HS-5 (cell line): ENCODE data around the gene PAPPA2.

Experiments
- DNase-seq: peaks from one replicate; pipeline ENCODE4 v3.0.0-alpha.2; 2012; ENCODE audit warnings: low read depth

PAPPA2 gene

DNA sequence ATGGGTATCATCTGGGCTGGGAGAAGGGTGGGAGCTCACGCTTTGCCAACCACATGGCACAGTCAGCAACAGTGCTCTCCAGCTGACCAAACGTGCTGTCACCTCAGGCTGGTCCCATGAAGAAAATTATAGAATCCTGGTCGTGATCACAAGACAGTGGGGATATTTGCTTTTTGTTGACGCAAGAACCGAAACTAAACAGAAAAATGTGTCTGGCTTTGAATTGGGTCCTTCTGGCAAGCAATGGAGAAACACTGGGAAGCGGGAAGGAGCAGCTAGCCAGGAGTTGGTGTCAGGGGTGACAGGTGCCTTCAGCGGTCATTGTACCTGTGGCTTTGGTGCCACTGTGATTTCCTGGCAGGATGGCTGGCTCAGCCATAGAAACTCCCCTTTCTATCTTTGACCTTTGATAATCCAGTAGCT lies 304.8 kb downstream of the PAPPA2 start:
- DNase-seq, result no peak

DNA sequence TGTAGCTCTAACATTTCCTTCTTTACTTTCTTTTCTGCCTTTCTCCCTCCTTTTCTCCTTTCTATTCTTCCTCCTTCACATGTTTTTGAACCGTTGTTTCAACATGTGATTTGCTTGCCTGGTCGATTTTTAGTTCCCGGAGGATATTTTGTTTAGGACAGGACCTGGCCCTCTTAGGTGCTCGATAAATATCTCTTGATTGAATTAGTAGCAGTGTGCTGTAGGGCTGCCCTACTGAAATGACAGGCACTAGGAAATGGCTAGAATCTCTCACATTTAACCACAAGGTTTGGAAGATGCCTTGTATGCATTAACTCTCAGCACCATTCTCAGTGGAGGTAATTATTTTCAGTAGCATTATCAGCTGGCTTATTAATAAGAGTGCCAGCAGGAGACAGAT lies 305.6 kb downstream of the PAPPA2 start:
- no peak for DNase-seq

DNA sequence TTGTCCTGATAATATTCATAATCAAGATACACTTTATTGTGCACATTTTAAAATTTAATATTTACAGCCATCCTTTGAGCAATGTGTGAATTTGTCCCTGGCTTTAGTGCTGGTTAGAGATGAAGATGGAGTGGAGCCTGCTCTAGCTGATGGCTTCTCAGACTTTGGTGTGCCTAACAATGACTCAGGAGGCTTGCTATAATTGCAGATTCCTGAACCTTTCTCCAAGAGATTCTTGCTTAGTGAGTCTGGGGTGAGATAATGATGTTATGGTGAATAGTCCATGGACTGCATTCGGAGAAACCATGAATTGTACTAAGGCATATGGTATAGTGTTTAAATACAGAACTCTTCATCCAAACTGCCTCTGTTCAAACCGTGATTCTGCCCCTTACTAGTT lies 307.1 kb downstream of the PAPPA2 start:
- no peak for DNase-seq

DNA sequence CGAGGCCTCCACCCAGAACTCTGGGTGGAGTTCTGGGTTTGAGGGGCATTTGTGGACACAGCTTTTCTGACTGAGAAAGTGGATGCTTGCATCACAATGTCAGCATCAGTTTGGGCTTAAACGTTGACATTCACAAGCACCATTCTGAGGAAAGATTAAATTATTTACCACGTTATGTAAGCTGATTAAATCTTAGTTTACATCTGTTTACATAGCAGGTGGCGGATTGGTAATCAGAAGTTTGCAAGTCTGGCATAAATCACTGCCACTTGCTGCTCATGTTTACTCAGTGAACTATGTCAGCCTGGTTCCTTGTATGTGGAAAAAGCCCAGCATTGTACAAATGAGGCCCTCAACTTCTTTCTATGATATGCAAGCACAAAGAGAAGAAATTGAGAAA lies 310.1 kb downstream of the PAPPA2 start:
- no peak for DNase-seq

DNA sequence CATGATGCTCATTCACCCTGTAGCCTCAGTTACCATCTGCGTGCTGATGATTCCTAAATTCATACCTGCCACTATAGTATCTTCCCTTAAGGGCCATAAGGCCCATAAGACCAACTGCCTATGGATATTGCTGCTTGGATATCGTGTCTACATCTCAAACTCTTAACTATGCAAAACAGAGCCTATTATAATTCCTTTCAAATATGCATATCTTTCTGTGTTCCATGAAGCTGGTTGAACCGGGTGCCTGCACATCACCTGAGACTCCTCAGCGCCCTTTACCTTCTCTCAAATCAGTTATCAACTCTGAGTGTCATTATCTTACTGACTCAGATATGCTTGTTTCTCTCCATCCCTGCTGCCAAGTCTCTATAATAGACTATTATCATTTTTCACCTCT lies 311.2 kb downstream of the PAPPA2 start:
- DNase-seq, result no peak

DNA sequence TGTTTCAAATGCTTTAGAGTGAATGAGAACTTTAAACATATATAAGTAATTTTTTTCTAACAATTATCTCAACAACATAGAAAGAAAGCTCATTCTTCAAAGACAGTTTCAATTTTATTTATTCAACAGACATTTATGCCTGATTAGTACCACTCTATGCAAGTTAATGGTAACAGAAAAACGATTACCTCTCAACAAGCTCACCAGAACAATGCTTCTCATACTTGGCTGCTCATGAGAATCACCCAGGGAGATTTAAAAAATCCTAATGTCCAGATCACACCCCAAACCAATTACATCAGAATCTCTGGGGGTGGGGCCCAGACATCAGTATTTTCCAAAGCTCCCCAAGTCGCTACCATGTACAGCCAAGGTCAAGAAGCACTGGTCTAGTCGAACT lies 312.4 kb downstream of the PAPPA2 start:
- DNase-seq, result no peak

DNA sequence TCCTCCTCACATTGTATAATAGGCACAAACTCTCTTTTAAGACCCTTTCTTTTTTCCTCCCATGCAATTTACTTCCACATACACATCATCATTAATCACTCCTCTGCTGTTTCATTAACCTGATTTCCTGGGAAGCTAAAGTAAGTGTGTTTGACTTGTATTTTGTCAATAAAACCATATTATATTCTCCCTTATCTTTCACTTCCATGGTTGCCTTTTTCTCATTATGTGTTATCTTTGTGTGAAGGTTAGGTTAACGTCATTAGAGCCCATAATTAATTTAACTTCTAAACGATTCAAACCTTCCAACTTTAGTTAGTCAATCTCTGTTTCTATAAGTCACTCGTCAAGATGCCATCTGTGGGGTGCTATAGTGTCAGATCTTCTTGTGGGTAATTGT lies 313.0 kb downstream of the PAPPA2 start:
- DNase-seq, result no peak

- DNase-seq, result no peak
Observed at GRCh38 chr1:176778056-176778455, 315.1 kb downstream of the PAPPA2 start.

DNA sequence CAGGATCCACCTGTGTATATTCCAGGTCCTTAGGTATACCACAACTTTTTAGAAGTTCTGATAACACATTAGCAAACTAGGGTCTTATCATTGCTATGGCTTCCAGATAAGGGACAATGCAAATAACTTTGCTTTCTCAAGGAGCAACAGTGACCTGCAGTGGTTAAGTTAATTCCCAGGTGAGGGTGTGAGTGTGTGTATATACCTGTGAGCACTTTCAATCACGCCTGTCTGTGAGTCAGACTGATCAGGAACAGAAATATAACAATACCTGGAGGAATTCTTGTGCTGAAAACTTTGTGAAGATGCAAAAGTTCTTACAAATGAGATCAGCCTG lies 317.0 kb downstream of the PAPPA2 start:
- DNase-seq, result no peak

DNA sequence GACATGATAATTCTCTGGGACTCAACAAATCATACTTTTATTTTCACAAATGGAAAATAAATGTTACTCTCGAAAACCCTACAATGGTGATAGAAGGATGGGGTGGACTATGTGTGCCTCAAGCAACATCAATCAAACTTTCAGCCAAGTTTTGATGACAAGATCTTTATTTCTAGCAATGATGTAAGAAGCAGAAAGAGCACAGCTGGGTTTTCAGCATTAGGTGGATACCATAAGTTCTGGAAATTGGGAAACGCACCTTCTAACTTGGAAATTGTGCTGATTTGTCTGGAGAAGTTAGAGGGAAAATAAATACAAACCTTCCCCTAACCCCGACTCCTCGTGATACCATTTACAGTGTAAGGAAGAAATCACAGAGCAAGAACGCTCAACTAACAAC lies 320.3 kb downstream of the PAPPA2 start:
- no peak for DNase-seq

- DNase-seq, result no peak
Observed at GRCh38 chr1:176785056-176785455, 322.1 kb downstream of the PAPPA2 start.

DNA sequence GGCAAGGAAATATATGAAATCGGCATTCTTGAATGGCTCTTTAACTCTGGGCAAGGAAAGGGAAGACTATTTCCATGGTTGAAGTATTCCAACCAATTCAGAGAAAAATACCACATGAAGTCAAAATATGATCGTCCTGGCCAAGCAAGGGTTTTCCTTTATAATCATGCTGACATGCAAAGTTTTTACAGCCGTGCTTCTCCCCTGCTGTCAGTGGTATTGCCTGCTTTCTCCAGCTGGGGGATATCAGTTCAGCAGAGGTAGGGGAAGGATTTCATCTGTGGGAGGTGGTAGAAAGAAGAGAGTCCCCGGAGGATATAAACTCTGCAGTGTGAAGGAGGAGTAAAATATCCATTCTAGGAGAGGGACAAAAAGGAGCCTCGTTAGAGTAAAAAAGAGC lies 322.8 kb downstream of the PAPPA2 start:
- no peak for DNase-seq

DNA sequence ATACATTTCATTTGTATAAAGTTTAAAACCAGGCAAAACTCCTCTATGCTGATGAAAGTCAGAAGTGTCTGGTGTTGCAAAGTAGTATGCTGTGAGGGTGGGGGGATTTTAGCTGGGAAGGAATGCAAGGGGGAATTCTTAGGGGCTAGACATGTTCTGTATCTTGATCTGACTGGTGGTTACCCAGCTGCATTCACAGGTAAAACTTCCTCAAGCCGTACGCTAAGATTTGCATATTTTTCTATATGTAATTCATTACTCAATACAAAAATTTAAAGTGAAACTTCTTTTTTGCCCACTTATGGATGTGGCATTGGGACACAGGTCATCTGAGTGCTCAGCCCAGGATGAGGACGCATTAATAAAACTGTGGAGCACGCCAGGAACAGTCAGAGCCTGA lies 323.3 kb downstream of the PAPPA2 start:
- no peak for DNase-seq

DNA sequence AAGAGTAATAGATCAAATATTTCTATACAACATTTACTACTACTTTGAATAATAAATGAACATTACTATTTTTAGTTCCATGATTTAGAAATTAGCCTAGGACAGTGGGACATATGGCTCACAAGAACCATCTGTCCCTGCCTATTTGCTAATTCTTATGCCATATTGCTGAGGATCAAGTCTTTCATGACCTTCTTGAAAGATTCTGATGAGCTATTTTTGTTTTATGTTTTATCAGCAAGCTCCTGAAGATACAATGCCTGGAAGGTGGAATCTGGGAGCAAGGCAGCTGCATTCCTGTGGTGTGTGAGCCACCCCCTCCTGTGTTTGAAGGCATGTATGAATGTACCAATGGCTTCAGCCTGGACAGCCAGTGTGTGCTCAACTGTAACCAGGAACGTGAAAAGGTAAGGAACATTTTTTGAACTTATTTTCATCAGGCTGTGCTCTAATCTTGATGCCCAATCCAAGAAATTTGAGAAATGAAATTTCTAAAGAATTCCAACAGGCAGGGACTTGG lies 326.7 kb downstream of the PAPPA2 start:
- DNase-seq, result no peak

GRCh38 chr1:176790786-176791185 lies 327.8 kb downstream of the PAPPA2 start:
- no peak for DNase-seq

- DNase-seq, result no peak
Observed at GRCh38 chr1:176791906-176792305, 328.9 kb downstream of the PAPPA2 start.

DNA sequence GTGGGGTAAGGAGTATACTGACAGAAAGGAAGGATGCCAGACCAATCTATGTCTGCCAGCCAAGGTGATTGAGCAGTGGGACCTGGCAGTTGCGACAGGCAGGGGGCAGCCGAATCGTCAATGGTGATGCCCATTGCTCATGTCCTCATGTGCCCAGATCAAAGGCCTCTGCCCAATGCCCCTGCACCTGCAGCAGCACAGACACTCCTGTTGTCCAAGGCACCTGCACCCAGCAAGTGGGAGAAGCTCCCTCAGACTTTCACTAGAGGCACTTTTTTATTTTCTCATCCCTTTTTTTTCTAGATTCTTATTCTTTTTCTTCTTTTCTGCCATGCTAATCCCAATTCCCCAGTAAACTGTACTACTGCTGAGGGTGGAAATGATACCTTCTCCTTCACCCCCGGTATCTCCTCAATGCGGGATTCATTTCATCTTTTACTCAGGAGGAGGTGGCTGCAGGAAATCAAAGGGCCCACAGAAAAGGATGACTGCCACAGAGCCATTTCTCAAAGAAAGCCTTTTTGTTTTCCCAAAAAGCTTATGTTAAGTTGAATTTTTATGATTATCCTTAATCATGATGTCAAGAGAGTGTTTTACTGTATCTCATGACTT lies 332.0 kb downstream of the PAPPA2 start:
- DNase-seq, result no peak

DNA sequence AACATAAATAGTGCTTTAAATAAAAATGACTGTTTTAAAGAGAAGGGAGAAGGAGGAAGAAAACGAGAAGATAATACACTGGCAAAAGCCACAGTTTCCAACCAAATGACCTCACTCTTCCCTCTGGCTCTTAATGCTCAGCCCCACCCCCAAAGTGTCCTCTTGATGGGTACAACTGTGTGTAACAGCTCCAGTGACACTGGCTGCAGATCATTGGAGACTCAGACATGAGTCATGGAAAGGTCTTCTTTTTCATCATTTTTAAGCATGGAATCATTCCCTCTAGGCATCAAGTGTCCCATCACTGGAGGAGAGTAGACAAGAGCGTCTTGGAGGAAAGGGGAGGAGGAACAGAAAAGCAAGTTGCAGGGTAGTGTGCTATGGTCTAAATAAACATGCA lies 333.0 kb downstream of the PAPPA2 start:
- no peak for DNase-seq

DNA sequence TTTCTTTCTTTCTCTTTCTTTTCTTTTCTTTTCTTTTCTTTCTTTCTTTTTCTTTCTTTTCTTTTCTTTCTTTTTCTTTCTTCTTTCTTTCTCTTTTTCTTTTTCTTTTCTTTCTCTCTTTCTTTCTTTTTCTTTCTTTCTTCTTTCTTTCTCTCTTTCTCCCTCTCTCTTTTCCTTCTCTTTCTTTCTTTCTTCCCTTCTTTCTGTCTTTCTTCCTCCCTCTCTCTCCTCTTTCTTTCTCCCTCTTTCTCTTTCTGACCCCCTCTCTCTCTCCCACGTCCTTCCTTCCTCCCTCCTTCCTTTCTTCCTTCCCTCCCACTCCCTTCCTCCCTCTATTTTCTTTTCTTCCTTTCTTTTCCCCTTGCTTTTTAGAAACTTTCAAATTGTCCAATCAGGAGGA lies 333.6 kb downstream of the PAPPA2 start:
- no peak for DNase-seq

- DNase-seq, result no peak
Observed at GRCh38 chr1:176799327-176799726, 336.4 kb downstream of the PAPPA2 start.

GRCh38 chr1:176800978-176801513 lies 338.1 kb downstream of the PAPPA2 start:
- no peak for DNase-seq

DNA sequence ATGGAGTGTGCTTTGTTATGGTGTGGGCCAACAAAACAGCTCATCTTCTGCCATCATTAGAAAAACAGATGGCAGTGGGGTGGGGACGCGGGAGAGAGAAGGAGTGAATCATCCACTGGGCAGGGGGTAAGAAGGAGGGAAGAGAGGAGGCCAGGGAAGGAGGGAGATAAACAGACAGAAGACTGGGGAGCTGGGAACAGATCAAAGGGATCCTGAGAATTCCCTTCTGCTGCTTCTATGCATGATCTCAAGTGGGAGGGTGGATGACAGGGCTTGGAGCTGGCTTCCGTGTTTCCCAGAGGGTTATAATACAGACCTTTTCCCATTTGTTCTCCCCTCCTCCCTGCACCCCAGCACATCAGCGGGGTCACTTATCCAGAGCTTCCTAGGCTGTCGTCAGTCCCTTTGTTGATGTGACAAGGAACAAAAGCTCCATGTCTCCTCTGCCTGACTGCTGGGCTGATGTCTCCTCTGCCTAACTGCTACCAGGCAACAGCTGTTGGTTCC lies 338.6 kb downstream of the PAPPA2 start:
- DNase-seq, result no peak

DNA sequence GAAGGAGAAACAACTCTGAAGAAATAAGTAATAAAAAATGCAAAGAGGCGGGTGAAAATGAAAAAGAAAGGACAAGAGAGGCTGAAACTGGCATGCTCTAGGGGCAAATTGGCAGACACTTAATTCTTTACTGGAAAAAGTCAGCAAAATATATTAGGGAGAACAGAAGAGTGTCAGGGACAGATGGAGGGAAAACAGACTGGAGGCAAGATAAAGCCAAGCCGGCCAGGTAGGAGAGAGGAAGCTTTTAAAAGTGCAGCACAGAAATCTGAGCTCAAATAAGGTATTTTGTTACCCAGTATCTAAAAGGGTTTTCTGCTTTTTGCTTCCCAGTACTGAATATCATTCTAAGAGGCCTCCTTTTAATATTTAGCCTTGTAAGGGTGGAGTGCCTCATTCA lies 339.3 kb downstream of the PAPPA2 start:
- DNase-seq, result no peak

GRCh38 chr1:176803042-176803441 lies 340.1 kb downstream of the PAPPA2 start:
- no peak for DNase-seq
